OCI-LY7 (cell line): ENCODE results near the gene DNAJB9. TPM values are rescaled to one million over a fixed set of nuclear protein-coding genes. Genes with fewer than 3 reads are reported as not detected.
"Not testable (repeated sequence)": the region's sequence is repeated elsewhere in the genome, so short reads cannot be mapped to it uniquely, and the experiment has no call there.

Source experiments
- BruUV-seq: library from RNA; stranded (reverse); fragments of 400-500 nt; replicated peaks from 2 replicates; lab custom pipeline; 2021; lab: Mats Ljungman, UMichigan
- CTCF ChIA-PET: fragments of 300-600 bp; sonication (Branson Sonifier 250); formaldehyde crosslinking; loops from one replicate; lab custom pipeline; 2022; ENCODE audit warnings: antibody characterized with exemption; ENCODE audit not compliant: unreplicated experiment; lab: Charles Lee
- POLR2A ChIA-PET: fragments of 300-600 bp; sonication (Branson Sonifier 250); formaldehyde crosslinking; loops from one replicate; lab custom pipeline; 2022; ENCODE audit warnings: antibody characterized with exemption; lab: Charles Lee
- DNase-seq: peaks from one replicate; pipeline ENCODE4 v3.0.0-alpha.2; 2015; ENCODE audit warnings: low spot score
- H2AFZ ChIP-seq: fragments of 200-600 bp; sonication (generic), shearing (Covaris generic); 2 replicates; pipeline ENCODE4 v1.6.1; 2014; ENCODE audit warnings: mild to moderate bottlenecking, antibody characterized with exemption, low read length, moderate library complexity
- H3K27ac ChIP-seq: fragments of 200-600 bp; sonication (generic); 2 replicates; pipeline ENCODE4 v1.5.1; 2014; ENCODE audit warnings: mixed run types, low read depth, mild to moderate bottlenecking, moderate library complexity, low read length, inconsistent platforms; ENCODE audit not compliant: poor library complexity, severe bottlenecking
- H3K36me3 ChIP-seq: fragments of 200-600 bp; sonication (generic); 2 replicates; pipeline ENCODE4 v1.6.1; 2014; ENCODE audit warnings: mild to moderate bottlenecking, antibody characterized with exemption, low read length, moderate library complexity, mixed read lengths; ENCODE audit not compliant: insufficient read depth
- H3K4me1 ChIP-seq: fragments of 200-600 bp; sonication (generic); 2 replicates; pipeline ENCODE4 v1.5.1; 2014; ENCODE audit warnings: mild to moderate bottlenecking, low read length; ENCODE audit not compliant: insufficient read depth, poor library complexity, severe bottlenecking
- H3K4me2 ChIP-seq: fragments of 200-600 bp; sonication (generic); 2 replicates; pipeline ENCODE4 v1.6.1; 2014; ENCODE audit warnings: mild to moderate bottlenecking, low read length
- H3K4me3 ChIP-seq: fragments of 200-600 bp; sonication (generic); 2 replicates; pipeline ENCODE4 v1.5.1; 2014; ENCODE audit warnings: mild to moderate bottlenecking, low read depth, low read length; ENCODE audit not compliant: poor library complexity, severe bottlenecking
- H3K79me2 ChIP-seq: fragments of 200-600 bp; sonication (generic); 2 replicates; pipeline ENCODE4 v1.6.1; 2016; ENCODE audit warnings: low read depth, mild to moderate bottlenecking, low read length, moderate library complexity, mixed read lengths; ENCODE audit not compliant: insufficient read depth
- H3K9me2 ChIP-seq: fragments of 200-600 bp; sonication (generic); 2 replicates; pipeline ENCODE4 v1.6.1; 2016; ENCODE audit warnings: mild to moderate bottlenecking, low read length, mixed read lengths; ENCODE audit not compliant: insufficient read depth
- H3K9me3 ChIP-seq: fragments of 200-600 bp; sonication (generic); 2 replicates; pipeline ENCODE4 v1.6.1; 2014; ENCODE audit warnings: mild to moderate bottlenecking, mixed run types, low read length, mixed read lengths
- H4K20me1 ChIP-seq: fragments of 200-600 bp; sonication (generic); 2 replicates; pipeline ENCODE4 v1.6.1; 2014; ENCODE audit warnings: mild to moderate bottlenecking, antibody characterized with exemption, low read length, moderate library complexity, mixed read lengths; ENCODE audit not compliant: insufficient read depth
- CTCF ChIP-seq: fragments of 200-600 bp; sonication (generic); conservative IDR thresholded peaks from 2 replicates; pipeline ENCODE4 v1.5.1; 2014; ENCODE audit warnings: mild to moderate bottlenecking, antibody characterized with exemption, low read length, moderate library complexity, mixed read lengths
- EZH2phosphoT487 ChIP-seq: fragments of 200-600 bp; sonication (generic); IDR thresholded peaks from 2 replicates; pipeline ENCODE4 v1.6.1; 2018; ENCODE audit warnings: low read depth, borderline replicate concordance, mild to moderate bottlenecking, mixed run types, antibody characterized with exemption, low read length, moderate library complexity, mixed read lengths
- intact Hi-C: fragments of 100-400 bp; cut with micrococcal nuclease; formaldehyde crosslinking; loops from one replicate; pipeline ENCODE4 v1.10.0; 2022; ENCODE audit not compliant: unreplicated experiment
- total RNA-seq, 2 experiments: library from RNA; depleted of rRNA in 1 of 2; stranded (reverse); fragments of >200 nt in 1 of 2; shearing (Covaris generic) in 1 of 2; gene quantifications; 2 replicates each; pipeline ENCODE4 v1.2.3, GENCODE V29; 2014 to 2022

DNAJB9 gene
- total RNA-seq, 2 experiments from 2014 or later = 11.4 to 20.3 TPM

- CTCF ChIA-PET = no interaction called here
- POLR2A ChIA-PET = interaction anchor here (0.8 to 1.3 kb wide), 3 partner anchors 10 to 15 kb away, joined by 3 to 7 read pairs (median 4); no protein-coding TSS in a partner anchor
- BruUV-seq = no TSS peak
Measured at GRCh38 chr7:108537229-108537628, 32.4 kb upstream of the DNAJB9 start.

GRCh38 chr7:108538236-108538635, 31.4 kb upstream of the DNAJB9 start:
- BruUV-seq, CTCF ChIA-PET: not testable (repeated sequence)

More at GRCh38 chr7:108537229-108537628, 32.4 kb upstream of the DNAJB9 start:
- Histone ChIP-seq H4K20me1 (no peaks in the 10 kb centered on the region), H3K36me3 (no peaks in the 10 kb centered on the region; the same call in 1 of the 2 replicates), H3K4me3 (no peak overlapping the region), H3K9me3 (no peaks in the 10 kb centered on the region), H3K79me2 (no peaks in the 10 kb centered on the region), H2AFZ (no peak overlapping the region), H3K4me2 (no peak overlapping the region), H3K9me2 (no peaks in the 10 kb centered on the region), H3K4me1 (peaks cover 26% of the 10 kb centered on the region), H3K27ac (no peak overlapping the region)
- no peak for TF ChIP-seq EZH2phosphoT487
- TF ChIP-seq CTCF = no peak
- intact Hi-C loops = no loop called here
- no peak for DNase-seq

GRCh38 chr7:108538685-108539084, 31.0 kb upstream of the DNAJB9 start:
- H4K20me1 ChIP-seq, H3K4me3 ChIP-seq, H3K36me3 ChIP-seq, H3K79me2 ChIP-seq, H3K4me2 ChIP-seq, DNase-seq, H3K9me3 ChIP-seq, H2AFZ ChIP-seq, H3K27ac ChIP-seq, intact Hi-C loops, CTCF ChIA-PET, H3K9me2 ChIP-seq, BruUV-seq: not testable (repeated sequence)
- POLR2A ChIA-PET = interaction anchor here (0.6 kb wide), 2 partner anchors 9 to 796 kb away, joined by 3 read pairs; no protein-coding TSS in a partner anchor
- H3K4me1 ChIP-seq = peaks cover 11% of the 10 kb centered on the region

More at GRCh38 chr7:108538236-108538635, 31.4 kb upstream of the DNAJB9 start:
- H3K9me3 ChIP-seq, H2AFZ ChIP-seq, intact Hi-C loops, H3K4me2 ChIP-seq, H3K79me2 ChIP-seq, DNase-seq, H3K36me3 ChIP-seq, H3K27ac ChIP-seq, H3K4me3 ChIP-seq, H4K20me1 ChIP-seq, H3K9me2 ChIP-seq: not testable (repeated sequence)
- POLR2A ChIA-PET = interaction anchor here (0.6 to 0.7 kb wide), 3 partner anchors 10 to 795 kb away, joined by 3 to 8 read pairs (median 3); no protein-coding TSS in a partner anchor
- H3K4me1 ChIP-seq = peaks cover 16% of the 10 kb centered on the region
